ENCODE measurements around the gene CDYL.

DNA sequence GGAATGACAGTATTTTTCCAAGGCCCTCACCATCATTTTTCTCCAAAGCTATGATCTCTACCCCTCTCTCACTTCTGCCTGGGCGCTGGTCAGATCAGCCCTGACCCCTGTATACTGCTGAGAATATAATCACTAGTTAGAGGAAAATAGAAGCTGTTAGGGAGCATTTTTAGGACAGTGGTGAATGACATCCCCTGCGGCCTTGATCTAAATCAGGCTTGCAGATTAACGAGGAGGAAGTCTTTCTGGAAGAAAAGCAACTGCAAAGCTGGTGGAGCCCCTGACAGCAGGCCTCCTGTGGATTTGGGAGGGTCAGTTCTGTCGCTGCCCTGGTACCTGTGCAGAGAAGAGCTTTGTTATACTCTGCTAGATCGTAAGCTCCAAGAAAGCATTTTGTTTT, 119.8 kb downstream of the CDYL start:
- TF ChIP-seq POLR2AphosphoS5 (IDR thresholded peaks at IDR 0.05; ENCODE audit: low read depth, low read length) (no peak), POLR2A (IDR thresholded peaks at IDR 0.05; ENCODE audit: low read depth, low read length) (no peak)
